HG03135 (cell line): ENCODE measurements around the gene ZNF141.
A peak's percentile ranks its signal among the peaks of the same experiment; 100 is the strongest.
"Not testable (repeated sequence)": the region's sequence is repeated elsewhere in the genome, so short reads cannot be mapped to it uniquely, and the experiment has no call there.

Experiments
- ATAC-seq: cut with Tn5 transposase; IDR thresholded peaks from one replicate; pipeline ENCODE4 v1.9.1; 2021; ENCODE audit warnings: mild to moderate bottlenecking, moderate library complexity; ENCODE audit not compliant: unreplicated experiment

ZNF141 gene

GRCh38 chr4:337143-337931 lies at the start of gene ZNF141:
TSS of gene ZNF141 (plus strand) at chr4:337814. CDS start at chr4:337984, 170 bp downstream.
- peak; percentile 96 for ATAC-seq

DNA sequence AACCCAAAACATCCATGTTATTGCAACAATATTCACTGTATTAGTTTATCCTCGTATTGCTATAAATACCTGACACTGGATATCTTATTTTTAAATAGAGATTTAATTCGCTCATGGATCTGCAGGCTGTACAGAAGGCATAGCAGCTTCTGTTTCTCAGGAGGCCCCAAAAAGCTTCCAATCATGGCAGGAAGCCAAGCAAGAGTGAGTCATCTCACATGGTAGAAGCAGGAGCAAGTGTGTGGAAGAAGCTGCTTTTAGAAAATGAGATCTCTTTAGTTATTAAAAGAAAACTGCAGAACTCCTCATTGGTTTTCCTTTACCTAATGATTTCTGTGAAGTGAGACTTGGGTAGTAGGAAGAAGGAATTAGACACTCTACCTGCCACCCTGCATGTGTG lies 48.7 kb upstream of the ZNF141 start:
- no peak for ATAC-seq

- ATAC-seq: no peak
Measured at GRCh38 chr4:294732-295131, 42.9 kb upstream of the ZNF141 start.

GRCh38 chr4:302381-302780 lies 35.2 kb upstream of the ZNF141 start:
- no peak for ATAC-seq

DNA sequence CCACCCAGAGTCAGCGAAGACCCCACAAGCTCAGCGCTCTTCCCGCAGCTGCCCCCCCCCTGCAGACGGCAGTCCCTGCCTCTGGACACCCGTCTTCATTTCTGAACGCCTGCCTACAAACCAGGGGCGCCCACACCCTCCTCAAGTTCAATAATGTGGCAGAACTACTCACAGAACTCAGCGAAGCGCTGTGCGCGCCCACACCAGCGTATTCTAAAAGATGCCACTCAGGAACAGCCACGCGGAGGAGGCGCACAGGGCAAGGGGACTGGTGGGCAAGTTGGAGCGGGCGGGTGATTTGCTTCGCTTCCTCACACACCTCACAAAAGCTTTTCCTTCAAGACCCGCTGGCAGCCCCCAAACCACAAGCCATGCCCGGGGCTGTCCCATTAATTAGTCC lies 33.1 kb upstream of the ZNF141 start:
- ATAC-seq: not testable (repeated sequence)

DNA sequence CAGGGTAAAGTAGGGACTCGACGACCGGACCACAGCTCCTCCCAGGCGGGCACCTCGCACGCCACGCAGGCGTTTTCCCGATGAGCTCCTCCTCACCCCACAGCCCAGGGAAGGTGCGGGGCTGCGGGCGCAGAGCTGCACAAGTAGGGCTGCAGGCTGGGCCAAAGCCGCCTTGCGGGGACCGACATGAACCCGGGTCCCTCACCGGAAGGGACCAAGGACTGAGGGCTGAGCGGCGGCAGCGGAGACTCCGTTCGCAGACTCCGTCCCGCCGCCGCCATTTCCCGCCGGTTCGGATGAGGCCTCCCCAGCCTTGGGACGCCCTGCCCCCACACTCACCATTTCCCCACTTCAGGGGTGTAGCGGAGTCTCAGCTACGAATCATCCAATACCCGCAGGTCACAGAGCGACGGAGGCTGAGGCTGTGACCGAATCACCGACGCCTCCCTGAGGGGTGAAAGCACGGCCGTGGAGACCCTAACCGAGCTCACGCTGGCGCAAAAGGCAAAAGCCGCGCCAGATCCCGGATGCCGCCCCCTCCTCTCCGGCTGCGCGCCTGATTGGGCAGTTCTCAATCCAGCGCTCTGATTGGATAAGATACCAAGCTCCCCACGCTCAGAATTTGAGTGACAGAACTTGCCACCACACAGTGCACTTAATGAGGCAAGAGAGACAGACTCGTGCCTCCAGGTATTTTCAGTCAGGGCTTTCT lies 32.5 kb upstream of the ZNF141 start, which contains the start of gene ZNF732:
ZNF732 (minus strand) TSS at position 506 of the 712 bp plus-strand sequence; CDS start at position 342, 164 bp downstream.
- ATAC-seq: no peak

DNA sequence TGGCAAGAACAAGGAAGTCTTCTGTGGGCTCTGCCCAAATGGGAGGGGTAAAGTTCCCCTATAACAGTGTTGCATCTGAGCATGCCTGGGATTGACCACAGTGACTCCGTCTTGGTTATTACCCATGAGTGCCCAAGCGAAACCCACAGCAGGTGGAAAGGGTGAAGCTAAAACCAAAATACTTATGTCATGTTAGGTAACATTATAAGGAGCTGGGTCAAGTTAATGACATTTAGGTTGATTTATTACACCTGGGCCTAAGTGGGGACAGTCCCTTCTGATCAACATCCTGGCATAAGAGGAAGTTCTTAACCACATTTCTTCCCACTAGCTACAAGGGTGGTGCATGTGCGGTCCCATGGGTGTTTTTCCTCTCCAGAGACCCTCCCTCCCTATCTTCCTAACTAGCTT lies 31.1 kb upstream of the ZNF141 start:
- no peak for ATAC-seq

GRCh38 chr4:309807-310206 lies 27.8 kb upstream of the ZNF141 start:
- ATAC-seq: no peak

DNA sequence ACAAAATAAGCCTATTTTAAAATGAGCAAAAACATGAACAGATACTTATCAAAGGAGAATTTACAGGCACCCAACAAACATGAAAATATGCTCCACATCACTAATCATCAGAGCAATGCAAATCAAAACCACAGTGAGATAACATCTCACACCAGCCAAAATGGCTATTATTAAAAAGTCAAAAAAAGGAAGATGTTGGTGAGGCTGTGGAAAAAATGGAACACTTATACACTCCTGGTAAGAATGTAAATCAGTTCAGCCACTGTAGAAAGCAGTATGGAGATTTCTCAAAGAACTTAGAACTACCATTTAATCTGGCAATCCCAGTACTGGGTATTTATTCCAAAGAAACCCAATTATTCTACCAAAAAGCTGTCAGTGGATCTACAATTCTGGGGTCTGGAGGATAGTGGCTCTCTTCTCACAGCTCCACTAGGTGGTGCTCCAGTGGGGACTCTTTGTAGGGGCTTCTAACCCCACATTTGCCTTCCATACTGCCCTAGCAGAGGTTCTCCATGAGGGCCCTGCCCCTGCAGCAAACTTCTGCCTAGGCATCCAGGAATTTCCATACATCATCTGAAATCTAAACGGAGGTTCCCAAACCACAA lies 23.2 kb upstream of the ZNF141 start:
- no peak for ATAC-seq

- ATAC-seq: no peak
Measured at GRCh38 chr4:328729-329128, 8.9 kb upstream of the ZNF141 start.

- ATAC-seq: no peak
Measured at GRCh38 chr4:335515-335914, 2.1 kb upstream of the ZNF141 start.

DNA sequence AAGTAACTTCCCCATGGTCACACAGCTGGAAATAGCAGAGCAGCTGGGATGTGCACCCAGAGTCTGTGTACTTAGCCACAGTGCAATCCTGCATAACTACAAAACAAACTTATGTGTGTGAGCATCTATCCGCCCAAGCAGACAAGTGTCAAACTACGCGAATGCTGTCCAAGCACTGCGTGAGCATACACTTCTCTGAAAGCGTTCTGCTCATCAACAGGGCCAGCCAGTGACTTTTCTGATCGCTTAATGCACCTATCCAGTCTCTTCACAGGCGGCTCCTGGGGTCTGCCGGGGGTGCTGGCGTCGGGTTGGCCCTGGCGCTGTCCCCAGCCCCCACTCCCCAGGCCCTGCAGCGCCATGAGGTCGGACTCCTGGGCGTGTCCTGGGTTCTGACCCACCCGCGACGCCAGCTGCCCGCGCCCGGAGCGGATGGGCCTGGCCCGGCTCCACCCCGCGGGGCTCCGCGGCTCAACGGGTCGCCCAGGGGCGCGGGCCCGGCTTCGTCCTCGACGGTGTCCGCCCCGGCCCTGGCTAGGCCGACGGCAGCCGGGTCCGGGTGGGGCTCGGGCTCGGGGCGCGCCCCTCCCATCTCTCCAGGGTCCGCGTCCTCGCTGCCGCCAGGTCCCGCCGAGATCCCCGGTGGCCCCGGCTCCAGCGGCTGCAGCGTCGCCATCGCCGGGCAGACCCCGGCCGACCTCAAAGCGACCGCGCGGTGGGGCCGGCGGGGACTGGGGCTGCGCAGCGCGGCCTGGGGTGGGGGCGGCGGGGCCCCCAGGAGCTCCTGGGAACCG lies 1.3 kb upstream of the ZNF141 start:
- no peak for ATAC-seq

DNA sequence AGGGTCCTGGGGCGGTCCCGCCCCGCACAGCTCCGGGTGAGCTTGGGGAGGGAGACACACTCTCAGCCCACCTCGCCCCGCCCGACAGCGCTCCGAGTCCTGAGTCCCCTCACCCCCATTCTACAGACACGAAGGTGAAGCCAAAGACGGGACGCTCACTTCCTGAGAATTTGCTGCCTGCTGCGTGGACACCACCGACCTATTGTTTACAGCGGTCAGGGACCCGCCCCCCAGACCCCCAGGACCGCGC lies 796 bp upstream of the ZNF141 start:
- ATAC-seq: peak; percentile 9

GRCh38 chr4:337932-338758 lies 531 bp downstream of the ZNF141 start:
- ATAC-seq: peak; percentile 40

- ATAC-seq: no peak
Measured at GRCh38 chr4:338759-339097, 1.1 kb downstream of the ZNF141 start.

DNA sequence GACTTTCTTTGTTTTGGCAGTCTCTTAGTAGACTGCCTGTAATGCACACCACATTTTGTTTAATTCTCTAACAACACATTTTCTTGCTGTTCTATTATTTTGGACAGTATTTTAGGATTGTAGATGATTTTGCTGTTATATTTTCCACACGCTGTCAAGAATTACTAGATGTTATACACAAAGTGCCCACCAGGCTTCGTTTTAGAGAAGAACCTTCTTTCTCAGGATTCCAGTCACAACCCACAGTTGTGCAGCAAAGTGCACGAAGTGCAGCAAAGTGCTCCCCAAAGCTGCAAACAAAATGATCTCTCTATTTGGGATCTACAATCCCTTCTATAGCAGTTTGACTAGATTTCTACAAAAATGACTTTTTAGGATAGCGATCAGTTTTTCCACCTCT lies 2.4 kb downstream of the ZNF141 start:
- ATAC-seq: no peak

DNA sequence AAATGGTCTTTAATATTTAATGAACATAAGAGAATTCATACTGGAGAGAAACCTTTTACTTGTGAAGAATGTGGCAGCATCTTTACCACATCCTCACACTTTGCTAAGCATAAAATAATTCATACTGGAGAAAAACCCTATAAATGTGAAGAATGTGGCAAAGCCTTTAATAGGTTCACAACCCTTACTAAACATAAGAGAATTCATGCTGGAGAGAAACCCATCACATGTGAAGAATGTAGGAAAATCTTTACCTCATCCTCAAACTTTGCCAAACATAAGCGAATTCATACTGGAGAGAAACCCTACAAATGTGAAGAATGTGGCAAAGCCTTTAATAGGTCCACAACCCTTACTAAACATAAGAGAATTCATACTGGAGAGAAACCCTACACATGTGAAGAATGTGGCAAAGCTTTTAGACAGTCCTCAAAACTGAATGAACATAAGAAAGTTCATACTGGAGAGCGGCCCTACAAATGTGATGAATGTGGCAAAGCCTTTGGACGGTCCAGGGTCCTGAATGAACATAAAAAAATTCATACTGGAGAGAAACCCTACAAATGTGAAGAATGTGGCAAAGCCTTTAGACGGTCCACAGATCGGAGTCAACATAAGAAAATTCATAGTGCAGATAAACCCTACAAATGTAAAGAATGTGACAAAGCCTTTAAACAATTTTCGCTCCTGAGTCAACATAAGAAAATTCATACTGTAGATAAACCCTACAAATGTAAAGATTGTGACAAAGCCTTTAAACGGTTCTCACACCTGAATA lies 35.6 kb downstream of the ZNF141 start:
- no peak for ATAC-seq

GRCh38 chr4:374298-375160 lies 36.9 kb downstream of the ZNF141 start:
- ATAC-seq: no peak
